Upper lobe of left lung (tissue), 6 donors: ENCODE results near the gene PACS2. TPM values are rescaled to one million over a fixed set of nuclear protein-coding genes. Genes with fewer than 3 reads are reported as not detected.
"Not testable (repeated sequence)": the region's sequence is repeated elsewhere in the genome, so short reads cannot be mapped to it uniquely, and the experiment has no call there.

ENCODE experiments used
- ATAC-seq, 2 donors: fragments of 200-7000 bp; cut with Tn5 transposase; one replicate each; pipeline ENCODE4 v1.9.1; 2022; ENCODE audit warnings: mild to moderate bottlenecking in 2 of 2, moderate library complexity in 2 of 2; ENCODE audit not compliant: low FRiP score in 2 of 2
- DNase-seq, 2 donors: peaks; one replicate each; pipeline ENCODE4 v3.0.0-alpha.2; 2019 to 2020
- H3K27ac ChIP-seq, 4 donors: fragments of 200-600 bp; sonication (generic); one replicate each; pipeline ENCODE4 v1.5.1; 2016 to 2019
- H3K27me3 ChIP-seq, 4 donors: fragments of 200-600 bp; sonication (generic); one replicate each; pipeline ENCODE4 v1.5.1; 2017 to 2019
- H3K36me3 ChIP-seq, 4 donors: fragments of 200-600 bp; sonication (generic); one replicate each; pipeline ENCODE4 v1.5.1; 2016 to 2019
- H3K4me1 ChIP-seq, 4 donors: fragments of 200-600 bp; sonication (generic); one replicate each; pipeline ENCODE4 v1.5.1; 2018 to 2019
- H3K4me3 ChIP-seq, 4 donors: fragments of 200-600 bp; sonication (generic); one replicate each; pipeline ENCODE4 v1.5.1; 2017 to 2019; ENCODE audit warnings: mild to moderate bottlenecking in 2 of 4, moderate library complexity in 1 of 4
- H3K9me3 ChIP-seq, 4 donors: fragments of 200-600 bp; sonication (generic); one replicate each; pipeline ENCODE4 v1.5.1; 2018 to 2019
- EP300 ChIP-seq, 4 donors: sonication (generic); formaldehyde crosslinking; IDR thresholded peaks; one replicate each; pipeline ENCODE4 v1.5.1; 2017; ENCODE audit warnings: antibody characterized with exemption in 4 of 4, control low read depth in 2 of 4
- POLR2A ChIP-seq, 4 donors: fragments of 450-650 bp; IDR thresholded peaks; one replicate each; pipeline ENCODE4 v1.5.1; 2016 to 2017; ENCODE audit warnings: antibody characterized with exemption in 4 of 4, mild to moderate bottlenecking in 2 of 4
- POLR2AphosphoS5 ChIP-seq, 2 donors: sonication (generic); formaldehyde crosslinking; IDR thresholded peaks; one replicate each; pipeline ENCODE4 v1.5.1; 2017; ENCODE audit warnings: antibody characterized with exemption in 2 of 2
- WGBS, 2 donors: methylation state at CpG; one replicate each; pipeline ENCODE4 v1.1.5; 2017 to 2018; 5-methylcytosine and 5-hydroxymethylcytosine counted together
- total RNA-seq, 6 donors: library from RNA; depleted of rRNA in 4 of 6; stranded (reverse); fragments of >200 nt in 4 of 6; gene quantifications; one replicate each; pipeline versions ENCODE4 v1.1.0 to v1.2.1, GENCODE V29; 2016 to 2021
- TF ChIP-seq, protein P1 (sequence below), 6 experiments: fragments of 450-650 bp in 4 of 6; fragments of 200-600 bp in 2 of 6; sonication (generic) in 2 of 6; IDR thresholded peaks; one replicate each; pipeline ENCODE4 v1.5.1; 2016 to 2019; ENCODE audit warnings: antibody characterized with exemption in 6 of 6
- donor health status: DM: no; HTN: no; CAD: no; lungs with moderate emphysema.
- donor health status: DM: no; HTN: yes; CAD: no; lungs with severe emphysema.

Gene PACS2
- total RNA-seq, 6 donors from 2014 or later, result 53.4 to 204 (median 86.5) TPM

DNA sequence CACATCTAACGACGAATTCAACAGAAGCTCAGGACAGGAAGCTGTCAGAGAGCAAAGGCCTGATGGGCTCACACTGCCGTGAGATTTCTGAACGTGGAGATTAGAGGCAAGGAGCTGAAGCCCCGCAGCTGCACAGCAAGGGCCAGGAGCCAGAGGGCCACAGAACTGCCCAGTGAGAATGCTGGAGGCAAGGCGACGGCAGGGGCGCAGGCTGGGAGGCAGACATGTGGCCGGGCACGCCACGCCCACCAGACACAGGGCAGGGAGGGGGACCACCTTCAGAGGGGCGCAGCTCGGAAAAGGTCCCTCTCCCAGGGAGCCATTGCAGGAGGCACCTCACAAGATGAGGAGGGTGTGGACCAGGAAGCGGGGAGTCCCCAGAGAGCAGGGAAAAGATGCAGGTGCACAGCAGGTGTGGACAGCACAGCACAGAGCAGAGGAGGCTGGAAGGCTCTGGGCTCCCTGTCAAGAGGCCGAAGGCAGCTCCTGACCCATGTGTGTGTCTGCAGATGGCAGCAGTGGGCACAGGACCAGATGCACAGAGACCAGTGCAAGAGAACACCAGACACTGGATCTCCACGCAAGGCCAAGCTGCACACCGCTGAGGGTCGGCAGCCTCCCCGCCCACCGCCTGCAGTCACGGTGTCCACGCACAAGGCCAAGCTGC is 43.2 kb upstream of the PACS2 start:
- DNase-seq, result peak in 1 of 2 donors; percentile 59
- no peak for ATAC-seq

DNA sequence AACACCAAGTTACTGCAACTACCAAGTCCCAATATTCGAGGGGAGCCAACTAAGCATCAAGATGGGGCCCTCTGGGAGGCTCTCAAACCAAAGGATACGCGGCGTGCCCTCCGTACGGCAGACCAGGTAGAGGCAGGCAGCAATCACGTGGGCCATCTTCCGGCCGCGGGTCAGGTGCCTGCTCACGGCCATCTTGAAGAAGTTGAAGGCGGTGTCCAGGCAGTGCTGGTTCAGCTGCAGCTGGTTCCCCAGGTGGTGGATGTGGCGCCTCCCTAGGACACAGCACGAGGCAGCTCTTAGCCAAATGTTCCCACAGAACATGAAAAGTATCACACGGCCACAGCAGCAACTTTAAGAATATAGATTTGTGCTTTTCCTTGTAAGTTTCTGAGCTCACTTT is 41.9 kb upstream of the PACS2 start:
- H3K4me3 ChIP-seq, result no peak overlapping the region
- 81 to 88% methylated on average over 8 to 15 of the region's 15 CpGs for WGBS, 2 donors
- DNase-seq, result peak; percentile 35 to 49

More for the DNA sequence above, 43.2 kb upstream of the PACS2 start:
- no peak overlapping the region for H3K27ac ChIP-seq
- H3K9me3 ChIP-seq, result no peaks in the 10 kb centered on the region
- H3K27me3 ChIP-seq, result no peaks in the 10 kb centered on the region
- peaks cover 0 to 25% (median 9%) of the 10 kb centered on the region in 4 donors for H3K36me3 ChIP-seq
- H3K4me1 ChIP-seq, result peaks cover 0 to 18% (median 9%) of the 10 kb centered on the region in 4 donors
- H3K4me3 ChIP-seq, result no peak overlapping the region
- TF ChIP-seq, protein P1, sequence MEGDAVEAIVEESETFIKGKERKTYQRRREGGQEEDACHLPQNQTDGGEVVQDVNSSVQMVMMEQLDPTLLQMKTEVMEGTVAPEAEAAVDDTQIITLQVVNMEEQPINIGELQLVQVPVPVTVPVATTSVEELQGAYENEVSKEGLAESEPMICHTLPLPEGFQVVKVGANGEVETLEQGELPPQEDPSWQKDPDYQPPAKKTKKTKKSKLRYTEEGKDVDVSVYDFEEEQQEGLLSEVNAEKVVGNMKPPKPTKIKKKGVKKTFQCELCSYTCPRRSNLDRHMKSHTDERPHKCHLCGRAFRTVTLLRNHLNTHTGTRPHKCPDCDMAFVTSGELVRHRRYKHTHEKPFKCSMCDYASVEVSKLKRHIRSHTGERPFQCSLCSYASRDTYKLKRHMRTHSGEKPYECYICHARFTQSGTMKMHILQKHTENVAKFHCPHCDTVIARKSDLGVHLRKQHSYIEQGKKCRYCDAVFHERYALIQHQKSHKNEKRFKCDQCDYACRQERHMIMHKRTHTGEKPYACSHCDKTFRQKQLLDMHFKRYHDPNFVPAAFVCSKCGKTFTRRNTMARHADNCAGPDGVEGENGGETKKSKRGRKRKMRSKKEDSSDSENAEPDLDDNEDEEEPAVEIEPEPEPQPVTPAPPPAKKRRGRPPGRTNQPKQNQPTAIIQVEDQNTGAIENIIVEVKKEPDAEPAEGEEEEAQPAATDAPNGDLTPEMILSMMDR (IDR thresholded peaks at IDR 0.05), result no peak
- TF ChIP-seq EP300 (IDR thresholded peaks at IDR 0.05), result no peak
- TF ChIP-seq POLR2AphosphoS5 (IDR thresholded peaks at IDR 0.05), result no peak
- TF ChIP-seq POLR2A (IDR thresholded peaks at IDR 0.05), result no peak
- WGBS, 2 donors, result 92 to 94% methylated on average over 15 to 17 of the region's 22 CpGs

DNA sequence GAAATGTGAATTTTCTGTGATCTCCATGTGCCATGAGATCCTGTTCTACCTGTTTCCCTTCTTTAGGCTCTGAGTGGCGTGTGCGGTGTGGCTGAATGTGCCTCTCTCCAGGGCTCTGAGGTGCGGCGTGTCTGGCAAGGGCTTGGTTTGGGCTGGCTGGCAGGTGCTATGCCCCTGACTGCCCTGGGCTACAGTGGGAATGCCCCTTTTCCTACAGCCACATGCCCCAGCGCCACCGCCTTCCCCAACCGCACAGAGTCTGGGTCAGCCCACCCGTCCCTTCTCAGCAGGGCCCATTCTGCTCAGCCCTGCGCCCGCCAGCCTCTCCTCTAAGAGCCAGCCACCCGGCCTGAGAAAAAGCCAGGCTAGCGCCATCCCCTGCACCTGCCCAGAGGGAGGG is 41.5 kb upstream of the PACS2 start:
- H3K9me3 ChIP-seq, result no peaks in the 10 kb centered on the region
- WGBS, 2 donors, result 73 to 74% methylated on average over 12 of the region's 12 CpGs
- peak overlapping the region; percentile 42 to 70 (median 44) for H3K27ac ChIP-seq
- DNase-seq (peak; percentile 69 to 74), ATAC-seq (peak; percentile 44 to 87)
- no peak overlapping the region for H3K4me3 ChIP-seq
- TF ChIP-seq, protein P1 (IDR thresholded peaks at IDR 0.05), result no peak
- TF ChIP-seq POLR2AphosphoS5 (IDR thresholded peaks at IDR 0.05), result no peak
- no peaks in the 10 kb centered on the region for H3K27me3 ChIP-seq
- peaks cover 0 to 14% (median 7%) of the 10 kb centered on the region in 4 donors for H3K36me3 ChIP-seq
- H3K4me1 ChIP-seq, result peaks cover 0 to 22% (median 9%) of the 10 kb centered on the region in 4 donors

More for the DNA sequence above, 41.9 kb upstream of the PACS2 start:
- H3K27ac ChIP-seq, result peak overlapping the region in 3 of 4 donors; percentile 42 to 70 (median 44)
- H3K4me1 ChIP-seq, result peaks cover 0 to 20% (median 9%) of the 10 kb centered on the region in 4 donors
- TF ChIP-seq POLR2AphosphoS5 (IDR thresholded peaks at IDR 0.05), result no peak
- no peaks in the 10 kb centered on the region for H3K27me3 ChIP-seq
- peak in 1 of 2 donors; percentile 52 for ATAC-seq
- peaks cover 0 to 17% (median 8%) of the 10 kb centered on the region in 4 donors for H3K36me3 ChIP-seq
- no peaks in the 10 kb centered on the region for H3K9me3 ChIP-seq

DNA sequence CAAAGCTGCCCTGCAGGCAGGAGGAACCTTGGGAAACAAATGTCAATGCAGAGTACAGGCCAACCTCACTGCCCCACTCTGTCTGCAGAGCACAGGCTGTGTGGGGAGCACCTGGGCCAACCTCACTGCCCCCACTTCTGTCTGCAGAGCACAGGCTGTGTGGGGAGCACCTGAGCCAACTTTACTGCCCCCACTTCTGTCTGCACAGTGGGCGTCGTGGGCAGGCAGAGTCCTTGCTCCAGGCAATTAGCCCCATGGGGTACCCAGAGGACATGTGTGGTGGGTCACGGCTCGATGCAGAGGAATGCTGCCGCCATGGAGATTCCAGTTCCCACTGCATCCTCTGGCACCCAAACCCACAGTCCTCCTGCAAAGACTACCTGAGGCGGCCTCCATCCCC is 39.9 kb upstream of the PACS2 start:
- Histone ChIP-seq H3K9me3 (no peaks in the 10 kb centered on the region), H3K27me3 (no peaks in the 10 kb centered on the region), H3K4me1 (peaks cover 0 to 22% (median 9%) of the 10 kb centered on the region in 4 donors), H3K36me3 (peaks cover 0 to 8% (median 1%) of the 10 kb centered on the region in 4 donors), H3K27ac (no peak overlapping the region), H3K4me3 (no peak overlapping the region)
- 93% methylated on average over 6 of the region's 6 CpGs; no CpG with 5 or more reads in 1 of the 2 donors for WGBS, 2 donors
- DNase-seq (no peak), ATAC-seq (peak in 1 of 2 donors; percentile 54)
- TF ChIP-seq POLR2AphosphoS5 (IDR thresholded peaks at IDR 0.05), result no peak
- no peak for TF ChIP-seq EP300 (IDR thresholded peaks at IDR 0.05)
- TF ChIP-seq POLR2A (IDR thresholded peaks at IDR 0.05), result no peak
- TF ChIP-seq, protein P1 (IDR thresholded peaks at IDR 0.05), result no peak

DNA sequence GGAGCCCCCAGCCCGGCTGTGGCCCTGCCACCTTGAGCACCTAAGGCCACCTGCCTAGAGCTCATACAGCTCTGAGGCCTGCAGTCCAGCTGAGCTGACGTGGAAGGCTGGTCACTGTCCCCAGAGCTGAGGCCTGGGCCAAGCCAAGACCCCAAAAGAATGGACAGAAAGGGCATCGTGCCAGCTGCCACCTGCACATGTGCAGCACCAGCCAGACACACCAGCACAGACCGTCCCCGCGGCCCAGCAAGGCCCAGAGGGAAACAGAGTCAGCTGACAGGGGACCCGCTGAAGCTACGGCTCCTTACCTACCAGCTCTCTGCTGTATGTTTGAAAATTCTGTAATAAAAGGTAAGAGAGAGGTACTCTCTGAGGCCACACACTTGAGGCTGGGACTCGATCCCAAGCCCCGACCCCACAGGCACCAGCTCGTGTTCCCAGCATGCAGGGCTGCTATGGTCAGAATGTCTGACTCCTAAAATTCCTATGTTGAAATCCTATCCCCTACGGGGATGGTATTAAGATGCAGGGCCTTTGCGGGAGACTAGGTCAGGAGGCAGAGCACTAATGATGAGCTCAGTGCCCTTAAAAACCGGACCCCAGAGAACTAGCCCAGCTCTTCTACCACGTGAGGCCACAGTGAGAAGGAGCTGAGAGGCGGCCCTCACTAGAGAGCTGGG is 39.1 kb upstream of the PACS2 start:
- 67 to 71% methylated on average over 7 to 16 of the region's 16 CpGs for WGBS, 2 donors
- TF ChIP-seq POLR2AphosphoS5 (IDR thresholded peaks at IDR 0.05), result no peak
- TF ChIP-seq, protein P1 (IDR thresholded peaks at IDR 0.05), result no peak
- H3K9me3 ChIP-seq, result no peaks in the 10 kb centered on the region
- H3K27ac ChIP-seq, result peak overlapping the region in 1 of 4 donors; percentile 31
- peak in 1 of 2 donors; percentile 46 for DNase-seq
- peaks cover 0 to 6% (median 1%) of the 10 kb centered on the region in 4 donors for H3K36me3 ChIP-seq
- no peaks in the 10 kb centered on the region for H3K27me3 ChIP-seq
- ATAC-seq, result peak in 1 of 2 donors; percentile 81
- H3K4me1 ChIP-seq, result peaks cover 0 to 22% (median 9%) of the 10 kb centered on the region in 4 donors
- no peak overlapping the region for H3K4me3 ChIP-seq

DNA sequence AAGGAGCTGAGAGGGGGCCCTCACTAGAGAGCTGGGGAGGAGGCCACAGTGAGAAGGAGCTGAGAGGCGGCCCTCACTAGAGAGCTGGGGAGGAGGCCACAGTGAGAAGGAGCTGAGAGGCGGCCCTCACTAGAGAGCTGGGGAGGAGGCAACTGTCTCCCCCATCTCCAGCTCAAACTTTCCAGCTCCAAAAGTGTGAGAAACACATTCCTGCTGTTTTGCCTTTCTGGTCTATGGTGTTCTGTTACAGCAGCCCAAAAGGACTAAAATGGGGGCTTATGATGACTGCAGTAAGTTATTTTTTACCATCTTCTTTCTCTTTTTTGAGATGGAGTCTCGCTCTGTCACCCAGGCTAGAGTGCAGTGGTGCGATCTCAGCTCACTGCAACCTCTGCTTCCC is 37.1 kb upstream of the PACS2 start:
- H3K4me3 ChIP-seq, DNase-seq, ATAC-seq, H3K9me3 ChIP-seq, H3K36me3 ChIP-seq, H3K27me3 ChIP-seq: not testable (repeated sequence)
- peak overlapping the region in 1 of 4 donors; percentile 40 for H3K27ac ChIP-seq
- 80 to 82% methylated on average over 2 to 4 of the region's 4 CpGs for WGBS, 2 donors
- H3K4me1 ChIP-seq, result peaks cover 0 to 18% (median 11%) of the 10 kb centered on the region in 4 donors
